ENCODE data around the gene CD5L.

CD5L gene

GRCh38 chr1:157842939-157843338, 1.3 kb upstream of the CD5L start:
- DNase-seq (ENCODE audit: low read depth) = no peak
- no peak overlapping the region for H3K4me3 ChIP-seq (ENCODE audit: low read depth, low read length)

GRCh38 chr1:157838966-157839365, 2.6 kb downstream of the CD5L start:
- TF ChIP-seq CTCF (IDR thresholded peaks at IDR 0.05; ENCODE audit: low read depth, low read length) (no peak), MYC (IDR thresholded peaks at IDR 0.05; ENCODE audit: low read depth, low read length) (no peak), POLR2A (IDR thresholded peaks at IDR 0.05; ENCODE audit: extremely low read depth, insufficient read length) (no peak), MAX (IDR thresholded peaks at IDR 0.05; ENCODE audit: low read depth, low read length) (no peak)
- H3K4me3 ChIP-seq (ENCODE audit: low read depth, low read length) = no peak overlapping the region
- DNase-seq (ENCODE audit: low read depth) = no peak

More at GRCh38 chr1:157842939-157843338, 1.3 kb upstream of the CD5L start:
- TF ChIP-seq MAX (IDR thresholded peaks at IDR 0.05; ENCODE audit: low read depth, low read length) (no peak), CTCF (IDR thresholded peaks at IDR 0.05; ENCODE audit: low read depth, low read length) (no peak), POLR2A (IDR thresholded peaks at IDR 0.05; ENCODE audit: extremely low read depth, insufficient read length) (no peak), MYC (IDR thresholded peaks at IDR 0.05; ENCODE audit: low read depth, low read length) (no peak)

GRCh38 chr1:157834430-157834829, 7.2 kb downstream of the CD5L start:
- no peak overlapping the region for H3K4me3 ChIP-seq (ENCODE audit: low read depth, low read length)
- no peak for TF ChIP-seq MYC (IDR thresholded peaks at IDR 0.05; ENCODE audit: low read depth, low read length)
- no peak for TF ChIP-seq MAX (IDR thresholded peaks at IDR 0.05; ENCODE audit: low read depth, low read length)
- TF ChIP-seq CTCF (IDR thresholded peaks at IDR 0.05; ENCODE audit: low read depth, low read length) = no peak
- TF ChIP-seq POLR2A (IDR thresholded peaks at IDR 0.05; ENCODE audit: extremely low read depth, insufficient read length) = no peak
- no peak for DNase-seq (ENCODE audit: low read depth)

- no peak for TF ChIP-seq MYC (IDR thresholded peaks at IDR 0.05; ENCODE audit: low read depth, low read length)
- no peak for DNase-seq (ENCODE audit: low read depth)
- H3K4me3 ChIP-seq (ENCODE audit: low read depth, low read length) = no peak overlapping the region
These were observed 8.5 kb downstream of the CD5L start for GRCh38 chr1:157833145-157833544.

- TF ChIP-seq MAX (IDR thresholded peaks at IDR 0.05; ENCODE audit: low read depth, low read length) = no peak
- TF ChIP-seq MYC (IDR thresholded peaks at IDR 0.05; ENCODE audit: low read depth, low read length) = no peak
- no peak for TF ChIP-seq CTCF (IDR thresholded peaks at IDR 0.05; ENCODE audit: low read depth, low read length)
- no peak for TF ChIP-seq POLR2A (IDR thresholded peaks at IDR 0.05; ENCODE audit: extremely low read depth, insufficient read length)
- DNase-seq (ENCODE audit: low read depth) = peak; percentile 84
- H3K4me3 ChIP-seq (ENCODE audit: low read depth, low read length) = no peak overlapping the region
These were observed 9.5 kb downstream of the CD5L start for GRCh38 chr1:157831968-157832626.

GRCh38 chr1:157830887-157831286, 10.7 kb downstream of the CD5L start:
- H3K4me3 ChIP-seq (ENCODE audit: low read depth, low read length) = no peak overlapping the region

More at GRCh38 chr1:157830887-157831286, 10.7 kb downstream of the CD5L start:
- TF ChIP-seq MYC (IDR thresholded peaks at IDR 0.05; ENCODE audit: low read depth, low read length) (no peak), MAX (IDR thresholded peaks at IDR 0.05; ENCODE audit: low read depth, low read length) (no peak), POLR2A (IDR thresholded peaks at IDR 0.05; ENCODE audit: extremely low read depth, insufficient read length) (no peak), CTCF (IDR thresholded peaks at IDR 0.05; ENCODE audit: low read depth, low read length) (no peak)
- DNase-seq (ENCODE audit: low read depth) = no peak

Measured in NB4 (cell line).